ENCODE results near the gene CEP170B. TPM values are rescaled to one million over a fixed set of nuclear protein-coding genes. Genes with fewer than 3 reads are reported as not detected.

Gene CEP170B
- total and polyA plus RNA-seq, 7 donors, result 2.0 to 15.7 (median 6.3) TPM

- 94 to 98% (median 97%) methylated on average over 4 of the region's 4 CpGs for WGBS, 3 donors
- Histone ChIP-seq H3K4me3 (no peak overlapping the region), H3K9me3 (no peaks in the 10 kb centered on the region), H3K27ac (no peak overlapping the region), H3K36me3 (ENCODE audit: insufficient read depth in 1 of 2, low read depth in 1 of 2) (peaks cover 0 to 35% of the 10 kb centered on the region in 2 donors), H3K27me3 (ENCODE audit: insufficient read depth in 3 of 3, low read length in 2 of 3) (no peaks in the 10 kb centered on the region), H3K4me1 (no peaks in the 10 kb centered on the region)
- no peak for ATAC-seq
- intact Hi-C loops (cut with DNase I), result no loop called here
- no peak for TF ChIP-seq CTCF (IDR thresholded peaks at IDR 0.05)
- DNase-seq, result no peak
These were observed 26.1 kb downstream of the CEP170B start for GRCh38 chr14:104891121-104891551.

- DNase-seq (peak; percentile 23 to 45), ATAC-seq (no peak)
- H3K9me3 ChIP-seq, result no peaks in the 10 kb centered on the region
- intact Hi-C loops (cut with DNase I), result no loop called here
- H3K27ac ChIP-seq, result no peak overlapping the region
- whole genome bisulfite sequencing, 3 donors, result 79 to 83% (median 82%) methylated on average over 12 to 13 of the region's 13 CpGs
- no peaks in the 10 kb centered on the region for H3K4me1 ChIP-seq
- H3K4me3 ChIP-seq, result no peak overlapping the region
- TF ChIP-seq CTCF (IDR thresholded peaks at IDR 0.05), result no peak
- no peaks in the 10 kb centered on the region for H3K27me3 ChIP-seq (ENCODE audit: insufficient read depth in 3 of 3, low read length in 2 of 3)
- peaks cover 0 to 27% of the 10 kb centered on the region in 2 donors for H3K36me3 ChIP-seq (ENCODE audit: insufficient read depth in 1 of 2, low read depth in 1 of 2)
These were observed 26.8 kb downstream of the CEP170B start for GRCh38 chr14:104891664-104892530.

GRCh38 chr14:104892531-104893434, 27.7 kb downstream of the CEP170B start:
- Histone ChIP-seq H3K9me3 (no peaks in the 10 kb centered on the region), H3K27ac (no peak overlapping the region), H3K4me3 (no peak overlapping the region), H3K27me3 (ENCODE audit: insufficient read depth in 3 of 3, low read length in 2 of 3) (no peaks in the 10 kb centered on the region), H3K4me1 (no peaks in the 10 kb centered on the region), H3K36me3 (ENCODE audit: insufficient read depth in 1 of 2, low read depth in 1 of 2) (peaks cover 0 to 18% of the 10 kb centered on the region in 2 donors)
- WGBS, 3 donors, result 50 to 64% (median 56%) methylated on average over 30 to 31 of the region's 31 CpGs
- intact Hi-C loops (cut with DNase I), result no loop called here
- ATAC-seq (no peak), DNase-seq (peak; percentile 10 to 44)
- no peak for TF ChIP-seq CTCF (IDR thresholded peaks at IDR 0.05)

- no peaks in the 10 kb centered on the region for H3K27me3 ChIP-seq (ENCODE audit: insufficient read depth in 3 of 3, low read length in 2 of 3)
- TF ChIP-seq CTCF (IDR thresholded peaks at IDR 0.05), result no peak
These were observed 28.6 kb downstream of the CEP170B start for GRCh38 chr14:104893435-104894207.

More at GRCh38 chr14:104893435-104894207, 28.6 kb downstream of the CEP170B start:
- Histone ChIP-seq H3K36me3 (ENCODE audit: insufficient read depth in 1 of 2, low read depth in 1 of 2) (peaks cover 0 to 10% of the 10 kb centered on the region in 2 donors), H3K9me3 (no peaks in the 10 kb centered on the region), H3K4me1 (no peaks in the 10 kb centered on the region), H3K4me3 (no peak overlapping the region), H3K27ac (no peak overlapping the region)
- peak; percentile 17 to 51 for DNase-seq
- ATAC-seq, result peak in 1 of 4 donors; percentile 21
- intact Hi-C loops (cut with DNase I), result no loop called here
- 48 to 59% (median 50%) methylated on average over 36 to 39 of the region's 39 CpGs for WGBS, 3 donors

Data from psoas muscle (tissue), 8 donors.